ENCODE data around the gene CSNK1D.

DNA sequence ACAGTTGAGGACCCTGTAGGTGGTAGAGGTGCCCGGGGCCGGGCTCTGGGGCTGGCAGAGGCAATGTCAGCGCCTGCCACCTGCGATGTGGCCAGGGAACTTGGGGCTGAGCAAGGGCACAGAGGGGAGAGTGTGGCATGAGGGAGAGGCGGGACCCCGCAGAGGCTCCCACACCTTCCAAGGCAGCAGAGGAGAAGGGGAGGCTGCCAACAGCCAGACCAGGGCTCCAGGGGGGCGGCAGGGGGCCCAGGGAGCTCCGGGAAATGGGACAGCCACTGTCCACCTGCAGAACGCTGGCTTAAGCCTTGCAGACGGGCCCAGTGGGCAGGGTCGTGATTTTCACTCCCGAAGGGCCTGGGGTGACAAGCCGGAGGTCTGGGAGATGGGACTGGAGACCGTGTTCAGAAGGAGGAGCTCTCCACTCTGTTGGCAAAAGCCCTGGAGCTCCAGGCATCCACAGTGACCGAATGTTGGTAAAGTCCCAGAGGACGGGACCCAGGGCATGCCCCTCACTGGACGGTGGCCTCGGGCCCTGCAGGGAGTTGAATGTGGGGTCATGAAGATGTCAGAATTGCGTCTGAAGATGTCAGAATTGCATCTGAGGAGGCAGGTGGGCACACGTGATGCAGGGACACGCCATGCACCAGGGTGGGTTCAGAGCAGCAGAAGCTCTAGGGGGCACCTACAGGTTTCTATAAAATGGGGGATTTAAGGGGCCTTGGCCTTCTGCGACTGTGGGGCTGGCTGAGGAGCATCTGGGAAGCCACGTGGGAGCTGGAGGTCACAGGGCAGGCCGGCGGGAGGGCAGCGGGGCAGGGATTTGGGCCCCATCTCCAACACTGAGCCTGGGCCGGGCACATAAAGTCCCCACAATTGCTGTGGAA, 25.3 kb upstream of the CSNK1D start:
- TF ChIP-seq, protein P1, sequence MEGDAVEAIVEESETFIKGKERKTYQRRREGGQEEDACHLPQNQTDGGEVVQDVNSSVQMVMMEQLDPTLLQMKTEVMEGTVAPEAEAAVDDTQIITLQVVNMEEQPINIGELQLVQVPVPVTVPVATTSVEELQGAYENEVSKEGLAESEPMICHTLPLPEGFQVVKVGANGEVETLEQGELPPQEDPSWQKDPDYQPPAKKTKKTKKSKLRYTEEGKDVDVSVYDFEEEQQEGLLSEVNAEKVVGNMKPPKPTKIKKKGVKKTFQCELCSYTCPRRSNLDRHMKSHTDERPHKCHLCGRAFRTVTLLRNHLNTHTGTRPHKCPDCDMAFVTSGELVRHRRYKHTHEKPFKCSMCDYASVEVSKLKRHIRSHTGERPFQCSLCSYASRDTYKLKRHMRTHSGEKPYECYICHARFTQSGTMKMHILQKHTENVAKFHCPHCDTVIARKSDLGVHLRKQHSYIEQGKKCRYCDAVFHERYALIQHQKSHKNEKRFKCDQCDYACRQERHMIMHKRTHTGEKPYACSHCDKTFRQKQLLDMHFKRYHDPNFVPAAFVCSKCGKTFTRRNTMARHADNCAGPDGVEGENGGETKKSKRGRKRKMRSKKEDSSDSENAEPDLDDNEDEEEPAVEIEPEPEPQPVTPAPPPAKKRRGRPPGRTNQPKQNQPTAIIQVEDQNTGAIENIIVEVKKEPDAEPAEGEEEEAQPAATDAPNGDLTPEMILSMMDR (IDR thresholded peaks at IDR 0.05) = no peak
- peak in 1 of 2 donors; percentile 24 for TF ChIP-seq POLR2A (IDR thresholded peaks at IDR 0.05)

All from adrenal gland (tissue), 5 donors.